Heart left ventricle (tissue), 16 donors: ENCODE measurements around the gene FADS2. TPM values are rescaled to one million over a fixed set of nuclear protein-coding genes. Genes with fewer than 3 reads are reported as not detected.

Experiments
- ATAC-seq, 4 donors: fragments of 200-7000 bp; cut with Tn5 transposase; one replicate each; pipeline ENCODE4 v1.9.1; 2020 to 2022; ENCODE audit warnings: moderate library complexity in 4 of 4, mild to moderate bottlenecking in 3 of 4, moderate number of reproducible peaks in 1 of 4
- DNase-seq, 5 donors: peaks; one replicate each; pipeline ENCODE4 v3.0.0-alpha.2; 2020
- H3K27ac ChIP-seq, 12 donors: fragments of 200-600 bp; sonication (generic) in 4 of 12; one replicate each; pipeline versions ENCODE4 v1.5.0 to v1.8.0; 2016 to 2022; ENCODE audit warnings: mild to moderate bottlenecking in 2 of 12
- H3K27me3 ChIP-seq, 9 donors: fragments of 200-600 bp; sonication (generic) in 2 of 9; one replicate each; pipeline versions ENCODE4 v1.5.1 to v1.8.0; 2016 to 2022; ENCODE audit warnings: mild to moderate bottlenecking in 3 of 9
- H3K36me3 ChIP-seq, 9 donors: fragments of 200-600 bp; sonication (generic) in 2 of 9; one replicate each; pipeline versions ENCODE4 v1.5.0 to v1.8.0; 2018 to 2022; ENCODE audit warnings: mild to moderate bottlenecking in 2 of 9
- H3K4me1 ChIP-seq, 12 donors: fragments of 200-600 bp; sonication (generic) in 4 of 12; one replicate each; pipeline versions ENCODE4 v1.5.0 to v1.8.0; 2016 to 2022; ENCODE audit warnings: mild to moderate bottlenecking in 3 of 12
- H3K4me3 ChIP-seq, 12 donors: fragments of 200-600 bp; sonication (generic) in 4 of 12; one replicate each; pipeline versions ENCODE4 v1.5.0 to v1.8.0; 2017 to 2022; ENCODE audit warnings: mild to moderate bottlenecking in 9 of 12, moderate library complexity in 4 of 12
- H3K9me3 ChIP-seq, 12 donors: fragments of 200-600 bp; sonication (generic) in 4 of 12; one replicate each; pipeline versions ENCODE4 v1.5.0 to v1.8.0; 2016 to 2022; ENCODE audit warnings: mild to moderate bottlenecking in 1 of 12
- CTCF ChIP-seq, 12 donors: fragments of 200-600 bp; sonication (generic) in 4 of 12; IDR thresholded peaks; one replicate each; pipeline versions ENCODE4 v1.5.0 to v1.8.0; 2018 to 2022; ENCODE audit warnings: antibody characterized with exemption in 12 of 12, mild to moderate bottlenecking in 5 of 12
- POLR2A ChIP-seq, 2 donors: fragments of 450-650 bp; IDR thresholded peaks; one replicate each; pipeline ENCODE4 v1.6.1; 2017; ENCODE audit warnings: antibody characterized with exemption in 2 of 2, mild to moderate bottlenecking in 2 of 2, moderate library complexity in 2 of 2
- WGBS, 4 donors: extraction: QIAGEN DNeasy Blood & Tissue Kit in 2 of 4; methylation state at CpG; one replicate each; pipeline versions ENCODE4 v1.1.5 to v1.1.7; 2013 to 2018; 5-methylcytosine and 5-hydroxymethylcytosine counted together
- intact Hi-C, 10 donors: fragments of 100-400 bp; cut with DNase I; formaldehyde crosslinking; loops; one replicate each; pipeline versions ENCODE4 v1.11.1 to v1.14.2; 2022
- polyA plus RNA-seq, 2 donors: library from polyadenylated mRNA; stranded (reverse); fragments of 200-250 nt; gene quantifications; one replicate each; pipeline ENCODE4 v1.2.3, GENCODE V29; 2013
- total RNA-seq, 9 donors: library from RNA; depleted of rRNA in 2 of 9; stranded (reverse); fragments of >200 nt in 2 of 9; fragmentation: NEBNext Ultra II Directional in 3 of 9; extraction: Animal tissue kit (Norgen Biotek cat#: 25700) in 3 of 9; gene quantifications; one replicate each; pipeline versions ENCODE4 v1.1.0 to v1.2.4, GENCODE V29; 2016 to 2023
- donor health status: ischemic (EF 13 %, LVEDD 7.1; RV severe dilation, severe dysfunction).
- donor health status: healthy with polysubstance abuse.
- donor health status: DM: no; HTN: yes; CAD: no.
- donor health status: DM: no; HTN: no; CAD: no.
- donor health status: ischemic (EF 25% LVEDD 6.9; RV normal size, moderate dysfunction).
- donor health status: ischemic (EF 25% LVEDD 5.7; RV mildly dilated, moderate dysfunction).
- donor health status: healthy.
- donor health status: DM: yes; HTN: yes; CAD: no.
- donor health status: ischemic (EF 35%, LVEDD 5.7; RV mildly dilated, moderate dysfunction).
- donor health status: nonischemic (EF 11% LVEDD 7.7; RV severe dilation, severe dysfunction).
- donor health status: DM: yes; HTN: yes; CAD: no.
- donor health status: PGD.
- donor health status: ischemic (EF 29% LVEDD 5.4; RV normal size, mild dysfunction).
- donor health status: nonischemic (EF 23%, LVEDD 6.1; RV moderate dilation, normal function).

The FADS2 gene
- total and polyA plus RNA-seq, 11 donors = 2.6 to 43.6 (median 19.2) TPM

- intact Hi-C loops = no loop called here
- TF ChIP-seq CTCF (IDR thresholded peaks at IDR 0.05) (no peak), POLR2A (IDR thresholded peaks at IDR 0.05) (no peak)
- no peak overlapping the region for H3K4me3 ChIP-seq
- 95 to 99% (median 96%) methylated on average over 9 of the region's 9 CpGs for WGBS, 4 donors
- peaks cover 0 to 83% (median 39%) of the 10 kb centered on the region in 9 donors for H3K36me3 ChIP-seq
- no peaks in the 10 kb centered on the region for H3K27me3 ChIP-seq
- ATAC-seq (no peak), DNase-seq (no peak)
- H3K4me1 ChIP-seq = peaks cover 5 to 24% (median 15%) of the 10 kb centered on the region in 12 donors
- no peaks in the 10 kb centered on the region for H3K9me3 ChIP-seq
- H3K27ac ChIP-seq = no peak overlapping the region
These were observed 20.5 kb downstream of the FADS2 start for GRCh38 chr11:61848631-61849030.

- no peak overlapping the region for H3K4me3 ChIP-seq
- H3K4me1 ChIP-seq = peaks cover 5 to 33% (median 15%) of the 10 kb centered on the region in 12 donors
- intact Hi-C loops = loop anchor here in 1 of 10 donors (5.0 kb wide), 1 partner anchor 33 kb away; the partner anchor contains the start of gene FADS1
- DNase-seq = no peak
- peak in 1 of 4 donors; percentile 17 for ATAC-seq
- WGBS, 4 donors = 43 to 64% (median 56%) methylated on average over 7 of the region's 7 CpGs
- H3K27ac ChIP-seq = peak overlapping the region in 11 of 12 donors; percentile 33 to 81 (median 58)
- no peaks in the 10 kb centered on the region for H3K27me3 ChIP-seq
- H3K36me3 ChIP-seq = peaks cover 0 to 85% (median 24%) of the 10 kb centered on the region in 9 donors
- no peak for TF ChIP-seq CTCF (IDR thresholded peaks at IDR 0.05)
- TF ChIP-seq POLR2A (IDR thresholded peaks at IDR 0.05) = no peak
- no peaks in the 10 kb centered on the region for H3K9me3 ChIP-seq
These were observed 22.6 kb downstream of the FADS2 start for GRCh38 chr11:61850687-61851086.

- H3K27me3 ChIP-seq = no peaks in the 10 kb centered on the region
- TF ChIP-seq CTCF (IDR thresholded peaks at IDR 0.05) (no peak), POLR2A (IDR thresholded peaks at IDR 0.05) (no peak)
- no peak overlapping the region for H3K4me3 ChIP-seq
- peaks cover 0 to 80% (median 24%) of the 10 kb centered on the region in 9 donors for H3K36me3 ChIP-seq
- DNase-seq (peak; percentile 63 to 84 (median 76)), ATAC-seq (peak; percentile 62 to 75 (median 72))
- intact Hi-C loops = loop anchor here in 1 of 10 donors (5.0 kb wide), 1 partner anchor 34 kb away; the partner anchor contains the start of gene FADS1
- H3K9me3 ChIP-seq = no peaks in the 10 kb centered on the region
- peaks cover 5 to 33% (median 15%) of the 10 kb centered on the region in 12 donors for H3K4me1 ChIP-seq
- H3K27ac ChIP-seq = peak overlapping the region; percentile 12 to 81 (median 57)
- WGBS, 4 donors = 34 to 59% (median 39%) methylated on average over 20 to 24 of the region's 24 CpGs
These were observed 23.2 kb downstream of the FADS2 start for GRCh38 chr11:61851113-61851899.

- WGBS, 4 donors = 67 to 80% (median 72%) methylated on average over 6 of the region's 6 CpGs
- TF ChIP-seq POLR2A (IDR thresholded peaks at IDR 0.05) (no peak), CTCF (IDR thresholded peaks at IDR 0.05) (no peak)
- ATAC-seq (no peak), DNase-seq (no peak)
- H3K36me3 ChIP-seq = peaks cover 0 to 76% (median 25%) of the 10 kb centered on the region in 9 donors
- H3K27me3 ChIP-seq = no peaks in the 10 kb centered on the region
- no peak overlapping the region for H3K4me3 ChIP-seq
- peaks cover 5 to 33% (median 15%) of the 10 kb centered on the region in 12 donors for H3K4me1 ChIP-seq
- H3K9me3 ChIP-seq = no peaks in the 10 kb centered on the region
- intact Hi-C loops = loop anchor here in 1 of 10 donors (5.0 kb wide), 1 partner anchor 35 kb away; the partner anchor contains the start of gene FADS1
- H3K27ac ChIP-seq = peak overlapping the region; percentile 12 to 81 (median 57)
These were observed 23.8 kb downstream of the FADS2 start for GRCh38 chr11:61851900-61852295.
